Measurements from ENCODE around the gene LARP1B.
"Not testable (repeated sequence)": the region's sequence is repeated elsewhere in the genome, so short reads cannot be mapped to it uniquely, and the experiment has no call there.

LARP1B gene

DNA sequence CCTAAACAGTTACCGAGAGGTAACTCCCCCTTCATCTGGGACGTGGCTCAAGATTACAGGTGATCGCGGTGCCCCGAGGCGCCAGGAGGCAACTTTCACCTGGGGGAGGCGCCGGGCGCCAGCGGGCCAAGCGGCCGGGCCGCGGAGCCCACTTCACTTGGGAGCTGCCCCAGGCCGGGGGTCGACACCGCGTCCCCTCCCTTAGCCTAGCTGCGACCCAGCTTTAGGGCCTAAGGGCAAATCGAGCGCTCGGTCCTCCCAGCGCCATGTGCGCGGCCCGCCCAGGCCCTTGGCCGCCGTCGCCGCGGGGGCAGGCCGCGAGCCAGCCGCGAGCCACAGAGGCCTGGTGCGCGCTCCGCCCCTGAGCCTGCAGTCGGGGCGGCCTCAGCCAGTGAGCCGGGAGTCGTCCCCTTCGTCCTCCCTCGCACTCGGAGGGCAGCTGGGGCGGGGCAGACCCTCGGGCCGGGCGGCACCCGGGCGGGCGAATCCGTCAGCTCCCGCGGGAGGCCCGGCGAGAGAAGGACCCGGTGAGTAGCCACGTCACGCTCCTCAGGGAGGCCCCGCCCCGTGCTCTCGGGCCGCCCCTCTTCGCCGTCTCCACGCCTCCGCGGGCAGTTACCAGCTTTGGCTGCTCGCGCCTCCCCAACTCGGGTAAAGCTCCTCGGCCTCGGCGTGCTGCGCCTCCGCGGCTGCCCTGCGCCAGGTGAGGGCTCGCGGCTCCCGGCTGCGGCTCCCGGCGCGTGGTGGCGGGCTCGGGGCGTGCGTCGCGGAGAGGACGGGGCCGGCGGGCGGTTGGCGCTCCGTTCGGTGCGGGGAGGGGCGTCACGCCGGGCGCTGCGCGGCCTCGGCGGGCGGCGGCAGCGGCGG, at the start of gene LARP1B:
Gene LARP1B, plus strand, starts transcription at position 614 of the 867 bp plus-strand sequence. CDS start 13,640 bp downstream, outside the sequence.
- DNase-seq (ENCODE audit: low spot score) = peak; percentile 91

DNA sequence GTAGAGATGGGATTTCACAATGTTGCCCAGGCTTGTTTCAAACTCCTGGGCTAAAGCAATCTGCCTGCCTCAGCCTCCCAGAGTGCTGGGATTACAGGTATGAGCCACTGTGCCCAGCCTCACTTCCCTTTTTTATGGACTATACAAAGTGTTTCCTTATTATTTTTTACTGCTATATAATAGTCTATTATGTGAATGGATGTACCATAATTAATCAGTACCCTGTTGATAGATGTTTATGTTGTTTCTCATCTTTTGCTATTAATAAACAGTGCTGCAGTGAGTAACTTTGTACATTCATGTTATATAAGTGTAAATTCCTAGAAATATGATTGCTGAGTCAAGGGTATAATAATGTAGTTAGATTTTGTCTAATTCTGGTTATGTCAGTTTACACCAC, 35.8 kb upstream of the LARP1B start:
- no peak for DNase-seq (ENCODE audit: low spot score)

DNA sequence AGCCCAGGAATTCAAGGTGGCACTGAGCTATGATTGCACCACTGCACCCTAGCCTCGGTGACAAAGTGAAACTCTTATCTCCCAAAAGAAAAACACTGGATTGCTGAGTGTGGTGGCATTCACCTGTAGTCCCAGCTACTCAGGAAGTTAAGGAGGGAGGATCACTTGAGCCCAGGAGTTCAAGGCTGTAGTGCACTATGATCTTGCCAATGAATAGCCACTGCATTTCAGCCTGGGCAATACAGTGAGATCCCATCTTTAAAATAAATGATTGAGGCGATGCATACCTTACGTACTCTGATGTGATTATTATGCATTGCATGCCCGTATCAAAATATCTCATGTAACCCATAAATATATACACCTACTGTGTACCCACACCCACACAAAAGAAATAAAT, 31.2 kb upstream of the LARP1B start:
- no peak for DNase-seq (ENCODE audit: low spot score)

DNA sequence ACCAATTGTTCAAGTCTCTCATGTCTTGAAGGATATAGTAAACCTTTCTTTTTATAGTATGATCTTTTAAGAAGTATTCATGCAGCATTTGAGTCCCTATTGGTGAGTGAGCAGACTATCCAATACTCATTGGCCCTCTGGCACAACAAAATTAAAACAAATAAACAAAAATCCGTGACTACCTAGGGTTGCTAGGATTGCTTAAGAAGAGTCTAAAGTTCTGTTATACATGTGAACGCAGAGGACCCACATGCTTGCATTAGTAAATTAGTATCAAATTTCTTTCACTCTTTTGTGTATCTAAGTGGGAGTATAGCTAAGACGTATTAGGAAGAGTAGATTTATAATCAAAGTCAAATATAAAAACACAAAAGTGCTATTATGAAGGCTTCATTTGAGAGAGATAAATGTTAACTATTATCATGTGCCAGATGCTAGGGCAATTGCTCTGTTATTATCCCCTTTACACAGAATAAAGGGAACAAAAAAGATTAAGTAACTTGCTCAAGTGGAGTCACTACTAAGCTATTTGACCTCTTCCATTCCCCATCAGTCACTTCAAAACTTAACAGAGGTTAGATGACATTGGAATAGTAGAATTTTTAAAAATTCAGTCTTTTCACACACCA, 29.2 kb upstream of the LARP1B start:
- no peak for DNase-seq (ENCODE audit: low spot score)

DNA sequence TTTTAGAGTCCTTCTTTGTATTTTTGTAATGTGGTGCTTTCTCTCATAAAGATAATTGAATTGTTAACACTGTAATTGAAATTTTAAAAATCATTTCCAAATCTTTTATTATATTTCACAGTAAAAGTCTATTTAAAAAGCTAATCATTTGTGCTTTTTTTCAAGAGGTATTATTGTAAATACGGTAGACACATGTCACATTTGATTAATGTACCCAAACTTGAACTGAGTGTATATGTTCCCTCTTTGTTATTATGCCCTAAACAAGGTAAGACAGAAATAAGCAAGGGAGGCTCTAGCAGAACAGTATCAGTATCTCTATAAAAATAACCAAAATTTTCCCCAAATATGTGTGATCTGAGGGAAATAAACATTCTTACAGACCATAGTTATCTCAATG, 21.5 kb upstream of the LARP1B start:
- DNase-seq (ENCODE audit: low spot score) = no peak

DNA sequence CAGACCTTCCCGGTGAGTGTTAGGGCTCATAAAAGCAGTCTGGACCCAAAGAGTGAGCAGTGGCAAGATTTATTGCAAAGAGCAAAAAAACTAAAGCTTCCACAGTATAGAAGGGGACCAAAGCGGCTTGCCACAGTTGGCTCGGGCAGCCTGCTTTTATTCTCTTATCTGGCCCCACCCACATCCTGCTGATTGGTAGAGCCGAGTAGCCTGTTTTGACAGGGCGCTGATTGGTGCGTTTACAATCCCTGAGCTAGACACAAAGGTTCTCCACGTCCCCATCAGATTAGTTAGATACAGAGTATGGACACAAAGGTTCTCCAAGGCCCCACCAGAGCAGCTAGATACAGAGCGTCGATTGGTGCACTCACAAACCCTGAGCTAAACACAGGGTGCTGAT, 14.1 kb upstream of the LARP1B start:
- not testable (repeated sequence) for DNase-seq (ENCODE audit: low spot score)

DNA sequence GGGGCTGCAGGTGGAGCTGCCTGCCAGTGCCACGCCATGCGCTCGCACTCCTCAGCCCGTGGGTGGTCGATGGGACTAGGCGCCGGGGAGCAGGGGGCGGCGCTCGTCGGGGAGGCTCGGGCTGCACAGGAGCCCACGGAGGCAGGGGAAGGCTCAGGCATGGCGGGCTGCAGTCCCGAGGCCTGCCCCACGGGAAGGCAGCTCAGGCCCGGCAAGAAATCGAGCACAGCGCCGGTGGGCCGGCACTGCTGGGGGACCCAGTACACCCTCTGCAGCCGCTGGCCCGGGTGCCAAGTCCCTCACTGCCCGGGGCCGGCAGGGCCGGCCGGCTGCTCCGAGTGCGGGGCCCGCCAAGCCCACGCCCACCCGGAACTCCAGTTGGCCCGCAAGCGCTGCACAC, 13.6 kb upstream of the LARP1B start:
- DNase-seq (ENCODE audit: low spot score) = not testable (repeated sequence)

DNA sequence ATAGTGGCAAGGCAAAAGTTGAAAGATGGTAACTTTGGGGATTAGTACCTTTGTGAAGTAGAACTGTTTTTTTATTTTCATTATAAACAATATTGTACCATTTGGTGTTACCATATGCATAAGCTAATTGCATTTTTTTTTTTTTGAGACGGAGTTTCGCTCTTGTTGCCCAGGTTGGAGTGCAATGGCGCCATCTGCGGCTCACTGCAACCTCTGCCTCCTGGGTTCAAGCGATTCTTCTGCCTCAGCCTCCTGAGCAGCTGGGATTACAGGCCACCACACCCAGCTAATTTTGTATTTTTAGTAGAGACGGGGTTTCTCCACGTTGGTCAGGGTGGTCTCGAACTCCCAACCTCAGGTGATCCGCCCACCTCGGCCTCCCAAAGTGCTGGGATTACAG, 9.9 kb upstream of the LARP1B start:
- not testable (repeated sequence) for DNase-seq (ENCODE audit: low spot score)

DNA sequence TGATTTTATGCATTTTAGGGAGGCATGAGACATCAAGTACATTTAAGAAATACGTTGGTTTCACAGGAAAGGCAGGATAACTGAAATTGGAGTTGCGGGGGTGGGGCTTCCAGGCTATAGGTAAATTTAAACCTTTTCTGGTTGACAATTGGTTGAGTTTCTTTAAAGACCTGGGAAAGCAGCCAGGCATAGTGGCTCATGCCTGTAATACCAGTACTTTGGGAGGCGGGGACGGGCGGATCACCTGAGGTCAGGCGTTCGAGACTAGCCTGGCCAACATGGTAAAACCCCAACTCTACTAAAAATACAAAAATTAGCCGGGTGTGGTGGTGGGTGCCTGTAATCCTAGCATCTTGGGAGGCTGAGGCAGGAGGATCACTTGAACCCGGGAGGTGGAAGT, 6.2 kb upstream of the LARP1B start:
- not testable (repeated sequence) for DNase-seq (ENCODE audit: low spot score)

DNA sequence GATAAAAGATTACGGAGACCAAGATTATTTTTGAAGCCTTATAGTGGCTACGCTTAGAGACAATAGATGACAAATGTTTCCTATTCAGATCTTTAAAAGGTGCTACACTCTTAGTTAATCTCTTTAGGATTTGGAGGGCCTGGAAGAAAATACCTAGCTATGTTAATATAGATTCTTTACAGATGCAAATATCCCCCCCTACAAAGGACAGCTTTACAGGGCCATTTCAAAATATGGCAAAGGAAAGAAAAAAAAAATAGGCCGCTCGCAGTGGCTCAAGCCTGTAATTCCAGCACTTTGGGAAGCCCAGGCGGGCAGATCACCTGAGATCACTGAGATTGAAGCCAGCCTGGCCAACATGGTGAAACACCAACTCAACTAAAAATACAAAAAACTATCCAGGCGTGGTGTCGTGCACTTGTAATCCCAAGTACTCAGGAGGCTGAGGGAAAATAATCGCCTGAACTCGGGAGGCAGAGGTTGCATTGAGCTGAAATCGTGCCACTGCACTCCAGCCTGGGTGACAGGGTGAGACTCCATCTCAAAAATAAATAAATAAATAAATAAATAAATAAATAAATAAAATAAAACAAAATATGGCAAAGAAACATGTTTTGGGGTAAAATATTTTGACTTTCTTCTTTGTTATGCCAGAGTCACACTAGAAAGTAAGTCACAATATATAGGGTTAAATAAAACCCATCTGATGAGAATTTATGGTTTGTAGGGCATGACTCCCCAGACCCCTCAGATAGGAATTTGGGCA, 5.5 kb upstream of the LARP1B start:
- not testable (repeated sequence) for DNase-seq (ENCODE audit: low spot score)

DNA sequence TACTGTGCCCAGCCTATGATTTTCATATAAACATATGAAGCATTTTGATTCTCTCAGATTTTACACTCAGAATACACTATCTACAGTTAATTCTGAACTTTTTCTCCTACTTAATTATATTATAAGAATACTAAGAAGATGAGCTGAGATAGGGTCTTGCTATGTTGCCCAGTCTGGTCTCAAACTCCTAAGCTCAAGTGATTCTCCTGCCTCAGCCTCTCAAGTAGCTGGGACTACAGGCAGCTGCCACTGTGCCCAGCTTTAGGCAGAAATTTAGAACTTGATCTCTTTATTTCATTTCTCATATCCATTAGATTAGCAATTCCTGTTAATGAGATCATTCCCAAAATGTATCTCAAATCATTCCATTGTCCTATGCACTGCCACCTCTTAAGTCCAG, 4.7 kb upstream of the LARP1B start:
- DNase-seq (ENCODE audit: low spot score) = no peak

DNA sequence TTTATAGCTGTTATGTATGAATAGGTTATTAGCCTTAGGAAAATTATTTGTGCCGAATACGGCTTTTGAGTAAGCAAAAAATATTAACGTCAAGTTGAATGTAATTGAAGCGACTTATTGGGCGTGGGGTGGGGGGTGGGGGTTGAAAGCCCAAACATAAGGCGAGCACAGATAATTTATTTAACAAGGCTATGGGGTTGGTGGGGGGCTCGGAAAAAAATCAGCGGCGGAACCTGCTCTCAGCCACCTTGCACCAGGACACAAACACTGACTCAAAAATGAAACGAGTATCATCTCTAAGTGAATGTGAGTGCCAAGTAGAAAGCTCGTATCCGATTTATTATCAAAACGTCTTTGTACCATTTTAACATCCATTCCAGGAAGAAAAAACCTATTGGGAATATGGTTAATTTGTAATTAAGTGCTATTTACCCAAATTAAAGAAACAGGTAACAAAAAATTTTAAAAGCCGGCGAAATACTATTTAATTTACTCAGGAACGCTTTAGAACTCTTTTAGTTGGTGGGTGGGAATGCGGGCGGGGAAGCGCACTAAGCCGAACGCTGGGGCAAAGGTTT, 902 bp upstream of the LARP1B start:
- DNase-seq (ENCODE audit: low spot score) = no peak

DNA sequence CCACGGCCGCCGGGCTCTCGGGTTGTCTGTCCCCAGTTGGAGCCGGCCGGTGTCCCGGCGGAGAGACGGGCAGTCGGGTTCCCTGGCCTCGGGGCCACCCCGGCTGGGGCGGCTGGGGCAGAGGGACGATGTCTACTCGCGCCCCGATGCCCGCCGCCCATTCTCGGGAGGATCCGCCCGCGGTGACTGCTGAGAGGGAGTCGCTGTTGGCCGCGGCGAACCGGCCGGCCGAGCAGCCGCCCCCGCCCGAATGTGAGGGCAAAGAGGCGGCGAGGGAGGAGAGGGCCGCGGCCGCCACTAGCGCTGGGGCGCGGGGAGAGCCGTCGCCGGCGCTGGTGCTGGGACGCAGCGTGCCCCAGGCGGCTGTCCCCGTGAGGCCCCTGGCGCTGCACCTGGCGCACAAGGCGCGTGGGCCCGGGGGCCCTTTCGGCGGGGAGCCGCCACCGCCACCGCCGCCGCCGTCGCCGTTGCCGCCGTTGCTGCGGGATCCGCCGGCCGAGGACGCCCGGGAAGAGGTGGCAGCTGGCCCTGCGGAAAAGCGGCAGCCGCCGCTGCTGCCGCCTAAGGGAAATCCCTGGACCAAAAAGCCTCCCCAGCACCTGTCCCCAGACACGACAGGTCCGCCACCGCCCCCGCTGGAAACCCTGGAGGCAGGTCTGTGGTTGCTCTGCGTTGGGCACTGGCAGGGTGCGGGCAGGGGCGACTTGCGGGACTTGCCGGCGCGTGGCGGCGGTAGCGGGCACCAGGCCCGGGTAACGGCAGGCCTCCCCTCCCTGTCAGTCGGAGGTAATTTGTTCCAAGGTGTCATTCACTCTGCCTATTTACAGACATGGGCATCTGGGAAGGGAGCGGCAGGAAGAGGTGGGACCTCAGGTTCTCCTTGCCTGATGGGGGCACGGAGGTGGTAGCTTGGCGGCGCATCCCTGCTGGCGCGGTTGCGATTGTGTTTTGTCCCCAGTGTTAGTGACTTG, 739 bp downstream of the LARP1B start:
- DNase-seq (ENCODE audit: low spot score) = peak; percentile 56

DNA sequence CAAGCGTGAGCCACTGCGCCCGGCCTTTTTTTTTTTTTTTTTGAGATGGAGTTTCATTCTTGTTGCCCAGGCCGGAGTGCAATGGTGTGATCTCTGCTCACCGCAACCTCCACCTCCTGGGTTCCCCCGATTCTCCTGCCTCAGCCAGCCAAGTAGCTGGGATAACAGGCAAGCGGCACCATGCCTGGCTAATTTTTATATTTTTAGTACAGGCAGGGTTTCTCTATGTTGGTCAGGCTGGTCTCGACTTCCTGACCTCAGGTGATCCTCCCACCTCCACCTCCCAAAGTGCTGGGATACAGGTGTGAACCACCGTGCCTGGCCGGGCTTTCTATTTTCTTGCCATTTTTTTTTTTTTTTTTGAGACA, 5.3 kb downstream of the LARP1B start:
- not testable (repeated sequence) for DNase-seq (ENCODE audit: low spot score)

DNA sequence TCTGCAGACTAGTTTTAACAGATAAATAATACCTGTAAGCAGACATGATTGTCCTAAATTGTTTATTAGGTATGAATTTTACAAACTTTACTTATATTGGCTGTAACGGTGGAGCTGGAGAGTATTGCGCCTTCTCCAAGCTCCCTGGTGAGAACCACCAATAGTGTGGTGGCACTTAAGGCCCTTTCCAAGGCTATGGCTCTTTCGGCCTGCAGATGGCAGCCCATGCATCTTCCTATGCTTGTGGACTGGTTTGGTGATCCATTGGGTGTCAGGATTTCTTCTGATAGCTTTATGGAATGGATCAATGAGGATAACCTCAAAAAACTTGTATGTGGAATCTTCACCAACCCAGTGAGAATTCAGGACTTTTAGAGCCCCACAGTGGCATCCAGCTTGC, 7.8 kb downstream of the LARP1B start:
- no peak for DNase-seq (ENCODE audit: low spot score)

DNA sequence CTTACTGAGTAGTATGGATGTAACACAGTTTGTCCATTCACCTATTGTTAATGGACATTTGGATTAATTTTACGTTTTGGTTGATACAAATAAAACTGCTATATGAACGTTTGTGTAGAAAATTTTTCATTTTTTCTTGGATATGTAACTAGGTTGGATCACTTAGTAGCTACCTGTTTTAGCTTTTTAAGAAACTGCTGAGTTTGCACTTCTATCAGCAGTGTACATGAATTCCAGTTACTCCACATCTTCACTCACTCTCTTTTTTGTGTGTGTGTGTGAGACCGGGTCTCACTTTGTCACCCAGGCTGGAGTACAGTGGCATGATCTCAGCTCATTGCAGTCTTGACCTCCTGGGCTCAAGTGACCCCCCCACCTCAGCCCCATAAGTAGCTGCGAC, 15.4 kb downstream of the LARP1B start:
- no peak for DNase-seq (ENCODE audit: low spot score)

DNA sequence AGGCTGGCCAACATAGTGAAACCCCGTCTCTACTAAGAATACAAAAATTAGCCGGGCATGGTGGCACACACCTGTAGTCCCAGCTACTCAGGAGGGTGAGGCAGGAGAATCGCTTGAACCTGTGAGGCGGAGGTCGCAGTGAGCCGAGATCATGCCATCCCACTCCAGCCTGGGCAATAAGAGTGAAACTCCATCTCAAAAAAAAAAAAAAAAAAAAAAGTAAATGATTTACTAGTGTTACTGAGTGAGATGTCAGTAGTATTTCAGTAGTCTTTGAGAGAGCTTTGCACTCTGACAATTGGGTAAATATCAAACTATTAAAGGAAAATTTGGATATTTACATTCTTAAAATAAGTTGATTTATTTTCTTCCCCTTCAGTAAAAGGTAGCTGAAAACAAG, 34.2 kb downstream of the LARP1B start:
- not testable (repeated sequence) for DNase-seq (ENCODE audit: low spot score)

DNA sequence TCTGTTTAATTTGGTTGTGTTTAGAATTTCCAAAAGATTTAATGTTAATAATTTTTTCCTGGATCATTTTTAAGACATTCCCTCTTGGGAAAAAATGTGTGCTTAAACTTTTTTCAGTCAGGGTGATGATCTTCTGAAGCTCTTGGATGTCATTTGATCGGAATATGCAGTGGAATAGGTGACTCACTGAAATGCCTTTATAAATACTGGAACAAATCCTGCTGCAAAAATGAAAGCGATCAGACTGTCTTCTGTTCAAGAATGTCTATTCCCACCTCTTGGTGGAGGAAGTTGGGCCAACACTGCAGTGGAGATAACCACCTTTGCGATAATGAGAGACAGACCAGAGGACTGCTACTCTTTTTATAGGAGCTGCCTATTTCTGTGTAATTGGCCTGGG, 46.7 kb downstream of the LARP1B start:
- DNase-seq (ENCODE audit: low spot score) = no peak

DNA sequence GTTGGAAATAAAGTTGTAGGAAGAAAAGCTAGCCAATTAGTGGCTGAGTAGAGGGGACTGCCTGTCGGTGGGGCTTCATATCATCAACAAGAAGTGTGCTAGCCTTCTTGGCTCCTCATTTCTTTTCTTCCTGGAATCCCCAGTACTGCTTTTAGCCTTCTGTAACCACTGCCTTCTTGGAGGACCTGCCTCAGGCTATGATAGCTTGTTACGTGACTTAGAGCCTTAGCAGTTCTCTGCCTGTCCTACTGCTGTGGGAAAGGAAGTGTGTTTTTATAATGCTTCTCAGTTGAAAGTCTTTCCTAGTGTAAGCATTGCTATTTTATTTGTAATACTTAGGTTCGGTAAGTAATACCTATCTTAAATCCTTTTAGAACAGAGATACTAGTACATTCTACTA, 61.9 kb downstream of the LARP1B start:
- DNase-seq (ENCODE audit: low spot score) = no peak

DNA sequence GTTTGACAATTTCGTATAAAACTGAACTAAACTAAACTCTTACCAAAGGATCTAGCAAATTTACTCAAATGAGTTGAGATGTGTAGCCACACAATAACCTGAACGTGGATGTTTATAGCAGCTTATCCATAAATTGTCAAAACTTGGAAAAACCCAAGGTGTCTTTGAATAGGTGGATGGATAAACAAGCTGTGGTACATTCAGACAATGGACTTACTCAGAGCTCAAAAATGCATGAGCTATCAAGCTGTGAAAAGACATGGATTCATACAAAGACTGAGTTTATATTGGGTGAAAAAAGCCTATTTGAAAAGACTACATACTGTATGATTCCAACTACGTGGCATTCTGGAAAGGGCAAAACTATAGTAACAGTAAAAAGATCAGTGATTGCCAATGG, 69.5 kb downstream of the LARP1B start:
- no peak for DNase-seq (ENCODE audit: low spot score)

DNA sequence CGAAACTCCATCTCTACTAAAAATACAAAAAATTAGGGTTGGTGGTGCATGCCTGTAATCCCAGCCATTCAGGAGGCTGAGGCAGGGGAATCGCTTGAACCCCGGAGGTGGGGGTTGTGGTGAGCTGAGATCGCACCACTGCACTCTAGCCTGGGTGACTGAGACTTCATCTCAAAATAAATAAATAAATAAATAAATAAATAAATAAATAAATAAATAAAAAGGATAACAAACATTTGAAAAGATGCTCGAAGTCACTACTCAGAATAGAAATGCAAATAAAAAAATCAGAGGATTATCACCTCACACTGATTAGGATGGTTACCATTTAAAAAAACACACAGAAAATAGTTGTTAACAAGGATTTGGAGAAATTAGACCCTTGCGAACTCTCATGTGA, 73.8 kb downstream of the LARP1B start:
- DNase-seq (ENCODE audit: low spot score) = no peak
